MM.1S (cell line): ENCODE results near the gene ABCA9.

ENCODE experiments used
- CTCF ChIP-seq: fragments of 300-600 bp; sonication (generic); IDR thresholded peaks from 2 replicates; pipeline ENCODE4 v1.5.1; 2016; ENCODE audit warnings: antibody characterized with exemption, low read length, mixed read lengths
- EZH2phosphoT487 ChIP-seq: fragments of 300-600 bp; sonication (generic); IDR thresholded peaks from 2 replicates; pipeline ENCODE4 v1.6.1; 2018; ENCODE audit warnings: antibody characterized with exemption, low read length

GRCh38 chr17:69060822-69061221 lies at the start of gene ABCA9:
- TF ChIP-seq CTCF (no peak), EZH2phosphoT487 (no peak)
